ENCODE data around the gene TBX10.

Gene TBX10

DNA sequence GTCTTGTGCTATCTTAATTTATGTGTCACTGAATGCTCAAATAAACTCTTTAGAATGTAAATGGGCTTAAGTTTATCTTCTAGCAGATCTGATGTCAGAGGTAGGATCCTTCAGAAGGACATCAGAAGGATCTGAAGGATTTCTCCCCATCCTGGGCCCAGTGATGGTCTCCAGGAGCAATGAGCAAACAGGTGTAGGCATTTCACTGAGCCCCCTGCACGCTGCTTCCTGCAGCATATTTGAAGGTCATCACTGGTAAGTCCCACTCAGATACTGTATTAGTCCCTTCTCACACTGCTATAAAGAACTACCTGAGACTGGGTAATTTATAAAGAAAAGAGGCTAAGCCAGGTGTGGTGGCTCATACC, 51.4 kb downstream of the TBX10 start:
- H3K9me3 ChIP-seq: no peaks in the 10 kb centered on the region
- no peak overlapping the region for H3K4me3 ChIP-seq
- TF ChIP-seq Cebpa-rat (IDR thresholded peaks at IDR 0.05): no peak
- H3K4me2 ChIP-seq: peak overlapping the region; percentile 99; the same call in 1 of the 2 replicates
- H3K9ac ChIP-seq: no peak overlapping the region
- peaks cover 41% of the 10 kb centered on the region for H4K20me1 ChIP-seq
- peaks cover 49% of the 10 kb centered on the region for H3K4me1 ChIP-seq
- 0 out of 2 replicates have a peak overlapping the region, but pooled peaks have one; percentile 1 for H3K27ac ChIP-seq
- H3K27me3 ChIP-seq: no peaks in the 10 kb centered on the region
- peaks cover 51% of the 10 kb centered on the region for H3K36me3 ChIP-seq

GRCh38 chr11:67586568-67587250, 52.9 kb downstream of the TBX10 start:
- peaks cover 41% of the 10 kb centered on the region for H4K20me1 ChIP-seq
- peak overlapping the region; percentile 95; the same call in 1 of the 2 replicates for H3K9ac ChIP-seq
- H3K27me3 ChIP-seq: peaks cover under 1% of the 10 kb centered on the region; the same call in 1 of the 2 replicates
- H3K4me2 ChIP-seq: peak overlapping the region; percentile 99
- H3K4me3 ChIP-seq: peak overlapping the region; percentile 82; the same call in 1 of the 2 replicates
- H3K9me3 ChIP-seq: no peaks in the 10 kb centered on the region
- TF ChIP-seq Cebpa-rat (IDR thresholded peaks at IDR 0.05): no peak
- H3K27ac ChIP-seq: peak overlapping the region; percentile 39; the same call in 1 of the 2 replicates
- peaks cover 51% of the 10 kb centered on the region for H3K36me3 ChIP-seq
- peaks cover 63% of the 10 kb centered on the region for H3K4me1 ChIP-seq

GRCh38 chr11:67585911-67586310, 53.7 kb downstream of the TBX10 start:
- Histone ChIP-seq H3K27me3 (peaks cover 7% of the 10 kb centered on the region), H3K9me3 (no peaks in the 10 kb centered on the region), H3K4me1 (peaks cover 71% of the 10 kb centered on the region), H3K4me2 (peak overlapping the region; percentile 99), H3K9ac (peak overlapping the region; percentile 95), H3K36me3 (peaks cover 51% of the 10 kb centered on the region), H4K20me1 (peaks cover 41% of the 10 kb centered on the region), H3K4me3 (peak overlapping the region; percentile 82), H3K27ac (peak overlapping the region; percentile 39; the same call in 1 of the 2 replicates)
- TF ChIP-seq Cebpa-rat (IDR thresholded peaks at IDR 0.05): no peak

GRCh38 chr11:67584881-67585873, 54.4 kb downstream of the TBX10 start:
- Histone ChIP-seq H3K36me3 (peaks cover 51% of the 10 kb centered on the region), H3K4me1 (peaks cover 77% of the 10 kb centered on the region), H3K9ac (peak overlapping the region; percentile 95), H3K9me3 (no peaks in the 10 kb centered on the region), H4K20me1 (peaks cover 41% of the 10 kb centered on the region), H3K4me2 (peak overlapping the region; percentile 99), H3K27me3 (peaks cover 7% of the 10 kb centered on the region), H3K27ac (peak overlapping the region; percentile 94), H3K4me3 (peak overlapping the region; percentile 82)
- TF ChIP-seq Cebpa-rat (IDR thresholded peaks at IDR 0.05): no peak

DNA sequence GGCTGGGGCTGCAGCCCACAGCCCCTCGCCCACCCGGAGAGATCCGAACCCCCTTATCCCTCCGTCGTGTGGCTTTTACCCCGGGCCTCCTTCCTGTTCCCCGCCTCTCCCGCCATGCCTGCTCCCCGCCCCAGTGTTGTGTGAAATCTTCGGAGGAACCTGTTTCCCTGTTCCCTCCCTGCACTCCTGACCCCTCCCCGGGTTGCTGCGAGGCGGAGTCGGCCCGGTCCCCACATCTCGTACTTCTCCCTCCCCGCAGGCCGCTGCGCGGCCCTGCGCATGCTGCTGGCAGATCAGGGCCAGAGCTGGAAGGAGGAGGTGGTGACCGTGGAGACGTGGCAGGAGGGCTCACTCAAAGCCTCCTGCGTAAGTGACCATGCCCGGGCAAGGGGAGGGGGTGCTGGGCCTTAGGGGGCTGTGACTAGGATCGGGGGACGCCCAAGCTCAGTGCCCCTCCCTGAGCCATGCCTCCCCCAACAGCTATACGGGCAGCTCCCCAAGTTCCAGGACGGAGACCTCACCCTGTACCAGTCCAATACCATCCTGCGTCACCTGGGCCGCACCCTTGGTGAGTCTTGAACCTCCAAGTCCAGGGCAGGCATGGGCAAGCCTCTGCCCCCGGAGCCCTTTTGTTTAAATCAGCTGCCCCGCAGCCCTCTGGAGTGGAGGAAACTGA, 55.2 kb downstream of the TBX10 start:
- Histone ChIP-seq H3K36me3 (peaks cover 49% of the 10 kb centered on the region), H3K4me1 (peaks cover 85% of the 10 kb centered on the region), H4K20me1 (peaks cover 41% of the 10 kb centered on the region), H3K9me3 (no peaks in the 10 kb centered on the region), H3K9ac (peak overlapping the region; percentile 95), H3K4me2 (peak overlapping the region; percentile 99), H3K27me3 (peaks cover 7% of the 10 kb centered on the region), H3K4me3 (peak overlapping the region; percentile 82), H3K27ac (peak overlapping the region; percentile 94)
- no peak for TF ChIP-seq Cebpa-rat (IDR thresholded peaks at IDR 0.05)

DNA sequence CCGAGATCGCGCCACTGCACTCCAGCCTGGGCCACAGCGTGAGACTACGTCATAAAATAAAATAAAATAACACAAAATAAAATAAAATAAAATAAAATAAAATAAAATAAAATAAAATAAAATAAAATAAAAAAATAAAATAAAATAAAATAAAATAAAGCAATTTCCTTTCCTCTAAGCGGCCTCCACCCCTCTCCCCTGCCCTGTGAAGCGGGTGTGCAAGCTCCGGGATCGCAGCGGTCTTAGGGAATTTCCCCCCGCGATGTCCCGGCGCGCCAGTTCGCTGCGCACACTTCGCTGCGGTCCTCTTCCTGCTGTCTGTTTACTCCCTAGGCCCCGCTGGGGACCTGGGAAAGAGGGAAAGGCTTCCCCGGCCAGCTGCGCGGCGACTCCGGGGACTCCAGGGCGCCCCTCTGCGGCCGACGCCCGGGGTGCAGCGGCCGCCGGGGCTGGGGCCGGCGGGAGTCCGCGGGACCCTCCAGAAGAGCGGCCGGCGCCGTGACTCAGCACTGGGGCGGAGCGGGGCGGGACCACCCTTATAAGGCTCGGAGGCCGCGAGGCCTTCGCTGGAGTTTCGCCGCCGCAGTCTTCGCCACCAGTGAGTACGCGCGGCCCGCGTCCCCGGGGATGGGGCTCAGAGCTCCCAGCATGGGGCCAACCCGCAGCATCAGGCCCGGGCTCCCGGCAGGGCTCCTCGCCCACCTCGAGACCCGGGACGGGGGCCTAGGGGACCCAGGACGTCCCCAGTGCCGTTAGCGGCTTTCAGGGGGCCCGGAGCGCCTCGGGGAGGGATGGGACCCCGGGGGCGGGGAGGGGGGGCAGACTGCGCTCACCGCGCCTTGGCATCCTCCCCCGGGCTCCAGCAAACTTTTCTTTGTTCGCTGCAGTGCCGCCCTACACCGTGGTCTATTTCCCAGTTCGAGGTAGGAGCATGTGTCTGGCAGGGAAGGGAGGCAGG, 56.0 kb downstream of the TBX10 start, which contains the start of gene GSTP1:
Gene GSTP1 (plus strand): TSS at position 566 of the 958 bp plus-strand sequence. CDS start 32 bp downstream, at position 598.
- peaks cover 41% of the 10 kb centered on the region for H3K36me3 ChIP-seq
- H3K9ac ChIP-seq: peak within 1 kb of the TSS; percentile 95
- peak within 1 kb of the TSS; percentile 99 for H3K4me2 ChIP-seq
- peak within 1 kb of the TSS; percentile 82 for H3K4me3 ChIP-seq
- no peak for TF ChIP-seq Cebpa-rat (IDR thresholded peaks at IDR 0.05)
- peaks cover 7% of the 10 kb centered on the region for H3K27me3 ChIP-seq
- H3K9me3 ChIP-seq: no peaks in the 10 kb centered on the region
- H3K4me1 ChIP-seq: peaks cover 87% of the 10 kb centered on the region
- peaks cover 41% of the 10 kb centered on the region for H4K20me1 ChIP-seq
- H3K27ac ChIP-seq: peak within 1 kb of the TSS; percentile 94

DNA sequence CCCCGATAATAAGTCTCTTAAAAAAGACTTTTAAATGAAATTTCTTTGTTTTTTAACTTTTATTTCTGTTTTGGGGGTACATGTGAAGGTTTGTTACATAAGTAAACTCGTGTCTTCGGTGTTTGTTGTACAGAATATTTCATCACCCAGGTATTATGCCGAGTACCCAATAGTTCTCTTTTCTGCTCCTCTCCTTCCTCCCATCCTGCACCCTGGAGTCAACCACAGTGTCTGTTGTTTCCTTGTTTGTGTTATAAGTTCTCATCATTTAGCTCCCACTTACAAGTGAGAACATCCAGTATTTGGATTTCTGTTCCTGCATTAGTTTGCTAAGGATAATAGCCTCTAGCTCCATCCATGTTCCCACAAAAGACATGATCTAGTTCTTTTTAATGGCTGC, 57.6 kb downstream of the TBX10 start:
- TF ChIP-seq Cebpa-rat (IDR thresholded peaks at IDR 0.05): no peak
- Histone ChIP-seq H3K4me2 (peak overlapping the region; percentile 99), H3K4me3 (no peak overlapping the region), H3K27me3 (peaks cover 7% of the 10 kb centered on the region), H4K20me1 (peaks cover 29% of the 10 kb centered on the region), H3K9ac (no peak overlapping the region), H3K27ac (no peak overlapping the region), H3K4me1 (peaks cover 78% of the 10 kb centered on the region), H3K36me3 (peaks cover 25% of the 10 kb centered on the region), H3K9me3 (no peaks in the 10 kb centered on the region)

DNA sequence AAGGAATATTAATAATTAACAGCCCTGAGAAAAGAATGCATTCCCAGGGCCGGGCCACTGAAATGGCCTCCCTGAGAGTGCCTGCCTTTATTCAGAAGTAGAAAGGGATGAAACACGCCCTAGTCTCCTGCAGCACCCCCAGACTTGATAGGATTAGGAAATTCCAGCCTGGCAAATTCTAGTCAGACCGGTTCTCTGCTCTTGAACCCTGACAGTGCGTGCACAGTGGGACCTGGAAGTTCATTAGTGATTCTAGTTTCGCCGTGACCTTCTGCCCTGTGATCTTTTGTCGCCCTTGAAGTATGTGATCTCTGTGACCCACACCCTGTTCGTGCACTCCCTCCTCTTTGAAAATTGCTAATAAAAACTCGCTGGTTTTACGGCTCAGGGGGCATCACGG, 58.1 kb downstream of the TBX10 start:
- H3K4me1 ChIP-seq: peaks cover 73% of the 10 kb centered on the region
- H3K4me2 ChIP-seq: peak overlapping the region; percentile 99
- no peak overlapping the region for H3K9ac ChIP-seq
- H3K9me3 ChIP-seq: no peaks in the 10 kb centered on the region
- peaks cover 20% of the 10 kb centered on the region for H3K36me3 ChIP-seq
- H3K4me3 ChIP-seq: no peak overlapping the region
- TF ChIP-seq Cebpa-rat (IDR thresholded peaks at IDR 0.05): no peak
- H4K20me1 ChIP-seq: peaks cover 24% of the 10 kb centered on the region
- H3K27me3 ChIP-seq: peaks cover 7% of the 10 kb centered on the region
- no peak overlapping the region for H3K27ac ChIP-seq

Data from BLaER1 (cell line).